Bronchial epithelial cell (primary cell): ENCODE data around the gene ZSWIM6. TPM values are rescaled to one million over a fixed set of nuclear protein-coding genes. Genes with fewer than 3 reads are reported as not detected.
"Not testable (repeated sequence)": the region's sequence is repeated elsewhere in the genome, so short reads cannot be mapped to it uniquely, and the experiment has no call there.

Experiments used
- DNase-seq: peaks from one replicate; pipeline ENCODE4 v3.0.0-alpha.2; 2010; ENCODE audit warnings: low read depth
- FAIRE-seq: peaks from 2 replicates; lab custom pipeline; 2011; peaks lifted over from hg19 to GRCh38; lab: Jason Lieb, UNC
- H3K27me3 ChIP-seq: 2 replicates; pipeline ENCODE4 v1.5.1; 2011; ENCODE audit warnings: low read length; ENCODE audit not compliant: control insufficient read depth, insufficient read depth
- H3K36me3 ChIP-seq: 2 replicates; pipeline ENCODE4 v1.5.1; 2011; ENCODE audit warnings: low read length; ENCODE audit not compliant: control insufficient read depth, insufficient read depth
- H3K4me3 ChIP-seq: 2 replicates; pipeline ENCODE4 v1.5.1; 2011; ENCODE audit warnings: mild to moderate bottlenecking, low read depth, low read length, control low read depth
- total RNA-seq: library from RNA; depleted of rRNA; stranded (reverse); fragments of >200 nt; gene quantifications from 2 replicates; pipeline ENCODE4 v1.2.1, GENCODE V29; 2014
- TF ChIP-seq, protein P1 (sequence below): IDR thresholded peaks from 2 replicates; pipeline ENCODE4 v1.5.1; 2011; ENCODE audit warnings: mild to moderate bottlenecking, moderate library complexity, low read length, control low read depth, inconsistent platforms; ENCODE audit not compliant: insufficient read depth, severe bottlenecking

Gene ZSWIM6
- total RNA-seq, 1 donor from 2014 or later = 5.8 TPM

DNA sequence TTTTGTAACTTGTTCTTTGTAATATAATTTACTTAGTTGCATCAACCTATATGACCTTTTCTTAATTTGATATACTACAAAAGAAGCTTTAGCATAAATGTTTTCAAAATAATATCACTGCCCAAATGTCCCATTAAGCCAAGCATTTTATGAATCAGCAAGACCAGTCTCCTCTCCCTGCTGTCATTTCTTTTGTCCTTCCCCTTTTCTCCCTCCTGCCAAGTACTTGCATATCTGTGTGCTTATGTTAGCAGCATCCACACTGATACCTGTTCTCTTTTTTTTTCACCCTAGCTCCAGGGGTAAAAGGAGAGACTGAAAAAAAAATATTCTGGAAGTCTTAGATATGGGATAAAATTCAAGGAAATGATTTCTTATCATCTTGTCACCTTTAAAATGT is 69.7 kb downstream of the ZSWIM6 start:
- Histone ChIP-seq H3K27me3 (no peaks in the 10 kb centered on the region), H3K4me3 (no peak overlapping the region), H3K36me3 (peaks cover 1% of the 10 kb centered on the region)
- peak; percentile 58 for DNase-seq
- TF ChIP-seq, protein P1, sequence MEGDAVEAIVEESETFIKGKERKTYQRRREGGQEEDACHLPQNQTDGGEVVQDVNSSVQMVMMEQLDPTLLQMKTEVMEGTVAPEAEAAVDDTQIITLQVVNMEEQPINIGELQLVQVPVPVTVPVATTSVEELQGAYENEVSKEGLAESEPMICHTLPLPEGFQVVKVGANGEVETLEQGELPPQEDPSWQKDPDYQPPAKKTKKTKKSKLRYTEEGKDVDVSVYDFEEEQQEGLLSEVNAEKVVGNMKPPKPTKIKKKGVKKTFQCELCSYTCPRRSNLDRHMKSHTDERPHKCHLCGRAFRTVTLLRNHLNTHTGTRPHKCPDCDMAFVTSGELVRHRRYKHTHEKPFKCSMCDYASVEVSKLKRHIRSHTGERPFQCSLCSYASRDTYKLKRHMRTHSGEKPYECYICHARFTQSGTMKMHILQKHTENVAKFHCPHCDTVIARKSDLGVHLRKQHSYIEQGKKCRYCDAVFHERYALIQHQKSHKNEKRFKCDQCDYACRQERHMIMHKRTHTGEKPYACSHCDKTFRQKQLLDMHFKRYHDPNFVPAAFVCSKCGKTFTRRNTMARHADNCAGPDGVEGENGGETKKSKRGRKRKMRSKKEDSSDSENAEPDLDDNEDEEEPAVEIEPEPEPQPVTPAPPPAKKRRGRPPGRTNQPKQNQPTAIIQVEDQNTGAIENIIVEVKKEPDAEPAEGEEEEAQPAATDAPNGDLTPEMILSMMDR = no peak
- FAIRE-seq = no peak

DNA sequence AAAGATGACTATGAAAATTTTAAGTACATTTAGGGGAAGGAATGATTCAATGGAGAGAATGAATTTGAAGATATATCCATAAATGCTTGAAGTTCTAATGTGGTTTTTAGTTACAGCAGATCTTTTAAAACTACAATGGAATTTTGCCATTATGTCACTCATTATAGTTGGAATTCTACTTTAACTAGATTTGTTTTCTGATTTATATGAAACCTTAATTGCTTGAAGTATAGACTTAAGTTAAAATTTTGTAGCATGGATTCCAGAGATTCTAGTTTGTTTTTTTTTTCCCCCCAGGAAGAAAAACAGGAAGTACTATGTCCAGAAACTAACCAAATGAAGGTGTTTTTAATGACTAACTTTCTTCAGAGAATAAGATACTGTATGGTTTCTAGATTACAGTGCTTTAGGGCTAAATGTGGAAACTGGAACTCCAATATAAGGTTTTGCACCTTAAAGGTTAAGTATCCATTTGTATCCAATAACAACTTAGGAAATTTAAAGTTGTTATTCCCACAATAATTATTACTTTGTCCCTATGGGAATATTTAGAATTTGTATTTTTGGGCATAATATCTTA is 70.3 kb downstream of the ZSWIM6 start:
- FAIRE-seq = no peak
- no peaks in the 10 kb centered on the region for H3K27me3 ChIP-seq
- DNase-seq = no peak
- no peak overlapping the region for H3K4me3 ChIP-seq
- H3K36me3 ChIP-seq = peaks cover 1% of the 10 kb centered on the region
- TF ChIP-seq, protein P1 = no peak

DNA sequence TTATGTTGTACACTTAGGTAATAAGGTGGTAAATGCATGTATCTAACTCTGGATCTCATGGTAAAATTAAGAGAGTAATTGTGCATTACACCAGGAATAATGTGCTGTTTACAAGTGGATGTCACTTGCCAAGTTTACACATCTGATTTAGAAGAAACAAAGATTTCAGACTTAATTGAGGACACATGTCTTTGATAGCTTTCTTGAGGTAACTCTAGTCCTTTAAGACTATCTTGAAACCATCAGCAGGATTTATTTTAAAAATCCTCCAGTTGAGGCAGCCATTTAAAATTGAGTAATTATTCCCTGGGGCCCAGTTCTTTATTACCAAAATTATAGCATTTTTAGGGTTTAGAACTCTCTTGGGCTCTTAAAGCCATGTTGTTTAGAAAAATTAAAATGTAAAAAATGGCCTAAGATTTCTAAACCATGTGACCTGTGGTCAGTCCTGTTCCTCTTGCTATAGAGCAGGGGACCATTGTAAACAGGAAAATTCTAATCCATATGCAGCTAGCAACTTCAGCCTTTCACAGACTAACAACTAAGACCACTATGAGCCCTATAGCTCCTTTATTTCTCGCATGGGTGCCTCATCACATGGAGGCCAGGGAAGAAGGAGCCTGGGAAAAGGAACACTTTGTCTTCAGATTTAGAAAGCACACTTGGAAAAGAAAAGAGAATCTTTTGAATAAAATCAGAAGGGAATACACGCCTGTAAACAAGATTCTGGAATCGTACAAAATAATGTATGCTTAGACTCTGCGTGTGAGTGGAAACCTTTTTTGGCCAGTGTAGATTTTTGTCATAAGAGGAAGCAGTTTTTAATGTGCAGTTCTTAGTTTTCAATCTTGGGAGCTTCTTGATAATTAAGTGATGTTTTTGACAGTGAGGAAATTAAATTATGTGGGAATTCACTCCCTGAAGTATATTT is 71.2 kb downstream of the ZSWIM6 start:
- Histone ChIP-seq H3K4me3 (no peak overlapping the region), H3K36me3 (peaks cover 1% of the 10 kb centered on the region), H3K27me3 (no peaks in the 10 kb centered on the region)
- DNase-seq (no peak), FAIRE-seq (no peak)
- TF ChIP-seq, protein P1 = no peak

DNA sequence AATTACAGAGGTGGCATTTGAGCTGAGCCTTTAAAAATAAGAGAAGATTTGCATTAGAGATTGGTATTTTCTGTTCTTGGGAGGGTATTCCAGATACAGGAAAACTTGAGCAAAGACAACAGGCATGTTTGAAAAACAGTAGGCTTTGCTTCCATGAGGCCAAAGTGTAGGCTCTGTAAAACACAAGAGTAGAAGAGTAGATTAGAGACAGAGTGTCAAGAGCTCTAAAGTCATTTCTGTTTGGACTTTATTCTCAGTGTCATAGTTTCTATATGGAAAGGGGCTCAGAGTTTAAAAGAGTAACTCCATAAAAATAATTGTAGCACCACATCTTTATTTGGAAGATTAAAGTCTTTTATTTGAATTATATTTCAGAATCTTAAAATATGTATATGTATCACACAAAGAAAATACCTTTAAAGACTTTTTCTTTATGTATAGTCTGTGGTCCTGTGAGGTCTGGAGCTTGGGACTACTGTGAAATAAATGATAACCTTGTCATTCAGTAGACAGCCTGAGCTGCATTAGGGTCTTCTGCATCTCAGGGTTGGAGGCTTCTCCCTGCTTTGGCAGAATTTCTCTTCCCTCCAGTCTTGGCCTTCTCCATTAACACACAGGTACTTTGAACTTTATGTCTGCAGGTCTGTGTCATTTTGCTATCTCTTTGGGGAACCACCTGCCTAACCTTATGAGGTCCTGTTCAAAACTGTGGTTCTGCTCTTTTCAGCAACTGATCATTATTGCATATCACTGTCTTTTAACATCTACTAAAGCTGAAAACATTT is 73.6 kb downstream of the ZSWIM6 start:
- Histone ChIP-seq H3K36me3 (no peaks in the 10 kb centered on the region), H3K4me3 (no peak overlapping the region), H3K27me3 (no peaks in the 10 kb centered on the region)
- no peak for DNase-seq
- FAIRE-seq = no peak
- TF ChIP-seq, protein P1 = no peak

DNA sequence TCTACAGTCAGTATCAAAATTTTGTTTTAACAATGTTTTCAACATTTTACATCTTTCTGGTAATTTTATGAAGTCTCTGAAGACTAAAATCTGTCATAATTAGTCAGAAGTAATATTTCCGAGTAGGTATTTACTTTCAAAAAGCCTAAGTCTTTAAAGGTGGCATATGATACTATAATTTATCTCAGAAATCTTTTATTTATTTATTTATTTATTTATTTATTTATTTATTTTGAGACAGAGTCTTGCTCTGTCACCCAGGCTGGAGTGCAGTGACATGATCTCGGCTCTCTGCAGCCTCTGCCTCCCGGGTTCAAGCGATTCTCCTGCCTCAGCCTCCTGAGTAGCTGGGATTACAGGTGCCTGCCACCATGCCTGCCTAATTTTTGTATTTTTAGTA is 74.4 kb downstream of the ZSWIM6 start:
- not testable (repeated sequence) for FAIRE-seq, DNase-seq, H3K36me3 ChIP-seq

DNA sequence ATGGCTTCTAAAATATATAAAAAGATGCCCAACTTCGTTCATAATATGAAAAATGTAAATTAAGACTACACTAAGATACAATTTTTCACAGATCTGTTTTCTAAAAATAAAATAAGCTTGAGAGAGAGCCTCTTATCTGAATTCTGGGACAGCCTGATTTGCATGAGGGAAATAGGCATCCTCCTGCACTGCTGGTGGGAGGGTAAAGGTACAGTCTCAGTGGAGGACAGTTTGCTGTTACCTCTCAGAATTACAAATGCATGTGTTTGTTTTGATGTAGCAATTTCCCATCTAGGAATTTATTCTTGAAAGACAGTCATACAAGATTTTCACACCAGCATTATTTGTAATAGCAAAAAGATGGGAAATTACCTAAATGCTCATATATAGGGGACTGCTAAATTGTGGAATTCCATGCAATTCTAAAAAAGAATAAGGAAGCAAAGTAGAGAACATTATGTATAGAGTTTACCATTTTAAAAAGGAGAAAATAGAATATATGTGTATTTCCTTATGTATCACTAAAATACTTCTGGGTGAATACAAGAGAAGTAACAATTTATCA is 75.7 kb downstream of the ZSWIM6 start:
- peak; percentile 25 for DNase-seq
- H3K27me3 ChIP-seq = no peaks in the 10 kb centered on the region
- no peak for FAIRE-seq
- no peak overlapping the region for H3K4me3 ChIP-seq
- TF ChIP-seq, protein P1 = no peak
- no peaks in the 10 kb centered on the region for H3K36me3 ChIP-seq

More for the DNA sequence above, 74.4 kb downstream of the ZSWIM6 start:
- H3K27me3 ChIP-seq, H3K4me3 ChIP-seq: not testable (repeated sequence)
